ENCODE data around the gene DDIT4. TPM values are rescaled to one million over a fixed set of nuclear protein-coding genes. Genes with fewer than 3 reads are reported as not detected.

DDIT4 gene, protein sequence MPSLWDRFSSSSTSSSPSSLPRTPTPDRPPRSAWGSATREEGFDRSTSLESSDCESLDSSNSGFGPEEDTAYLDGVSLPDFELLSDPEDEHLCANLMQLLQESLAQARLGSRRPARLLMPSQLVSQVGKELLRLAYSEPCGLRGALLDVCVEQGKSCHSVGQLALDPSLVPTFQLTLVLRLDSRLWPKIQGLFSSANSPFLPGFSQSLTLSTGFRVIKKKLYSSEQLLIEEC
- total RNA-seq = 359 and 421 TPM in 2 replicates

GRCh38 chr10:72273410-72274212 is at the start of gene DDIT4:
DDIT4 (plus strand) TSS chr10:72273924; CDS start chr10:72274217, 293 bp downstream.

Other genes starting within 250 kb of the DDIT4 start
- gene SPOCK2, start 185.4 kb upstream of the DDIT4 start, total RNA-seq = 0.15 and 0.34 TPM in 2 replicates
- 55.9 and 56.8 TPM in 2 replicates for gene ANAPC16, start 57.9 kb upstream of the DDIT4 start, total RNA-seq
- 28.4 and 31.1 TPM in 2 replicates for gene ASCC1, start 57.6 kb upstream of the DDIT4 start, total RNA-seq
- 23.5 and 28.7 TPM in 2 replicates for gene DNAJB12, start 81.0 kb downstream of the DDIT4 start, total RNA-seq